OCI-LY1 (cell line): ENCODE results near the gene PREX1.

Source experiments
- EZH2 ChIP-seq: fragments of 200-600 bp; sonication (generic), shearing (Covaris generic); IDR thresholded peaks from 2 replicates; pipeline ENCODE4 v1.8.0; 2017; ENCODE audit warnings: borderline replicate concordance, mixed run types, mild to moderate bottlenecking, antibody characterized with exemption, low read length, moderate library complexity, mixed read lengths
- TF ChIP-seq, protein P1 (sequence below): fragments of 200-600 bp; sonication (generic), shearing (Covaris generic); IDR thresholded peaks from 2 replicates; pipeline ENCODE4 v1.5.1; 2017; ENCODE audit warnings: mild to moderate bottlenecking, antibody characterized with exemption, low read length, moderate library complexity, mixed read lengths

DNA sequence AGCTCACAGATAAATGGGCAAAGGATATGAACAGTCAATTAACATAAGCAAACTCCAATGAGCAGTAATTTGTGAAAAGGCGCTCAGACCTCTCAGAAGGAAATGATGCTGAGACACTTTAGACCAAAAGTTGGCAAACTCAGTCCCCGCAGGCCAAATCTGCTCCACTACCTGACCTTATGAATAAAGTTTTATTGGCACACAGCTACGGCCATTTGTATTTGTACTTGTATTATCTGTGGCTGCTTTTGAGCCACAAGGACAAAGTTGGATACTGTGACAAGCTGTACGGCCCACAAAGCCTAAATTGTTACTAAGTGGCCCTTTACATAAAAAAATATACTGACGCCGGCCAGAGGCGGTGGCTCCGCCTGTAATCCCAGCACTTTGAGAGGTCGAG, 167.0 kb downstream of the PREX1 start:
- TF ChIP-seq, protein P1, sequence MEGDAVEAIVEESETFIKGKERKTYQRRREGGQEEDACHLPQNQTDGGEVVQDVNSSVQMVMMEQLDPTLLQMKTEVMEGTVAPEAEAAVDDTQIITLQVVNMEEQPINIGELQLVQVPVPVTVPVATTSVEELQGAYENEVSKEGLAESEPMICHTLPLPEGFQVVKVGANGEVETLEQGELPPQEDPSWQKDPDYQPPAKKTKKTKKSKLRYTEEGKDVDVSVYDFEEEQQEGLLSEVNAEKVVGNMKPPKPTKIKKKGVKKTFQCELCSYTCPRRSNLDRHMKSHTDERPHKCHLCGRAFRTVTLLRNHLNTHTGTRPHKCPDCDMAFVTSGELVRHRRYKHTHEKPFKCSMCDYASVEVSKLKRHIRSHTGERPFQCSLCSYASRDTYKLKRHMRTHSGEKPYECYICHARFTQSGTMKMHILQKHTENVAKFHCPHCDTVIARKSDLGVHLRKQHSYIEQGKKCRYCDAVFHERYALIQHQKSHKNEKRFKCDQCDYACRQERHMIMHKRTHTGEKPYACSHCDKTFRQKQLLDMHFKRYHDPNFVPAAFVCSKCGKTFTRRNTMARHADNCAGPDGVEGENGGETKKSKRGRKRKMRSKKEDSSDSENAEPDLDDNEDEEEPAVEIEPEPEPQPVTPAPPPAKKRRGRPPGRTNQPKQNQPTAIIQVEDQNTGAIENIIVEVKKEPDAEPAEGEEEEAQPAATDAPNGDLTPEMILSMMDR, result no peak
- TF ChIP-seq EZH2, result no peak
